K562 (cell line): ENCODE measurements around the gene DAP. TPM values are rescaled to one million over a fixed set of nuclear protein-coding genes. Genes with fewer than 3 reads are reported as not detected.

ENCODE experiments used
- ATAC-seq: fragments of 200-7000 bp; cut with Tn5 transposase; 3 replicates; pipeline ENCODE4 v1.9.1; 2020; ENCODE audit warnings: moderate library complexity
- BruUV-seq: library from RNA; stranded (reverse); fragments of 400-500 nt; replicated peaks from 2 replicates; lab custom pipeline; 2021; lab: Mats Ljungman, UMichigan
- CTCF ChIA-PET: fragments of 300-600 bp; formaldehyde crosslinking; extraction: SDS; loops from one replicate; lab custom pipeline; 2021; ENCODE audit warnings: low intra/inter-chr PET ratio; lab: Yijun Ruan, JAX
- POLR2A ChIA-PET: fragments of 300-600, 350-650 bp; sonication (Branson Sonifier 250); formaldehyde crosslinking; extraction: SDS; loops from one replicate; lab custom pipeline; 2021; ENCODE audit warnings: antibody characterized with exemption, inconsistent platforms; lab: Yijun Ruan, JAX
- DNase-seq, 4 experiments: peaks; one replicate each; pipeline versions ENCODE4 v3.0.0 to v3.0.0-alpha.2; 2011 to 2018; ENCODE audit warnings: low spot score in 3 of 4, mixed read lengths in 3 of 4; ENCODE audit errors: extremely low read depth in 1 of 4
- FAIRE-seq: peaks from 2 replicates; lab custom pipeline; 2011; peaks lifted over from hg19 to GRCh38; lab: Jason Lieb, UNC
- H2AFZ ChIP-seq: 2 replicates; pipeline ENCODE4 v1.6.0; 2011; ENCODE audit warnings: low read depth, low read length, control low read depth, inconsistent platforms
- H3K27ac ChIP-seq: fragments of 200-600 bp; 3 replicates; pipeline ENCODE4 v1.8.0; 2011; ENCODE audit warnings: low read depth, mild to moderate bottlenecking, control low read depth, inconsistent platforms, low read length, moderate library complexity, mixed read lengths; ENCODE audit errors: extremely low read depth
- H3K27me3 ChIP-seq, 2 experiments: fragments of 300-600 bp in 1 of 2; 2 replicates in 1 of 2; 3 replicates in 1 of 2; pipeline versions ENCODE4 v1.6.0 to v1.8.0; 2011; ENCODE audit warnings: inconsistent platforms in 2 of 2, low read length in 2 of 2, mild to moderate bottlenecking in 1 of 2, mixed read lengths in 1 of 2, moderate library complexity in 1 of 2; ENCODE audit not compliant: control insufficient read depth in 2 of 2, insufficient read depth in 2 of 2
- H3K36me3 ChIP-seq: fragments of 300-600 bp; 3 replicates; pipeline ENCODE4 v1.8.0; 2011; ENCODE audit warnings: mild to moderate bottlenecking, low read length, inconsistent platforms; ENCODE audit not compliant: control insufficient read depth, insufficient read depth
- H3K4me1 ChIP-seq, 2 experiments: fragments of 200-600 bp in 1 of 2; replicated peaks in 1 of 2; 2 replicates in 1 of 2; 3 replicates in 1 of 2; pipeline versions ENCODE4 v1.5.1 to v1.8.0; 2011; ENCODE audit warnings: inconsistent platforms in 2 of 2, low read length in 2 of 2, mild to moderate bottlenecking in 1 of 2, mixed read lengths in 1 of 2, moderate library complexity in 1 of 2; ENCODE audit not compliant: control insufficient read depth in 2 of 2, insufficient read depth in 2 of 2
- H3K4me2 ChIP-seq: 2 replicates; pipeline ENCODE4 v1.6.1; 2011; ENCODE audit warnings: low read length, control low read depth, inconsistent platforms, mixed read lengths; ENCODE audit not compliant: insufficient read depth
- H3K4me3 ChIP-seq: fragments of 200-600 bp; sonication (generic), shearing (Covaris generic); 2 replicates; pipeline ENCODE4 v1.5.1; 2016; ENCODE audit warnings: control low read depth, inconsistent platforms
- H3K79me2 ChIP-seq: fragments of 200-600 bp; 3 replicates; pipeline ENCODE4 v1.8.0; 2011; ENCODE audit warnings: low read length, inconsistent platforms; ENCODE audit not compliant: control insufficient read depth, insufficient read depth
- H3K9ac ChIP-seq, 2 experiments: 2 replicates each; pipeline versions ENCODE4 v1.6.0 to v1.6.1; 2011; ENCODE audit warnings: low read depth in 2 of 2, low read length in 2 of 2, control low read depth in 1 of 2, inconsistent platforms in 1 of 2, mild to moderate bottlenecking in 1 of 2, mixed read lengths in 1 of 2; ENCODE audit not compliant: insufficient read depth in 1 of 2
- H3K9me1 ChIP-seq: one replicate; pipeline ENCODE4 v1.6.0; 2011; ENCODE audit warnings: inconsistent platforms, mild to moderate bottlenecking, low read length, moderate library complexity; ENCODE audit not compliant: control insufficient read depth, insufficient read depth
- H3K9me3 ChIP-seq: replicated peaks from 2 replicates; pipeline ENCODE4 v1.5.1; 2011; ENCODE audit warnings: low read depth, low read length, inconsistent platforms; ENCODE audit not compliant: control insufficient read depth, insufficient read depth
- H4K20me1 ChIP-seq: replicated peaks from 2 replicates; pipeline ENCODE4 v1.6.1; 2011; ENCODE audit warnings: low read length, inconsistent platforms, mixed read lengths; ENCODE audit not compliant: control insufficient read depth, insufficient read depth
- ELF4 ChIP-seq: fragments of 450-650 bp; formaldehyde crosslinking; IDR thresholded peaks from 2 replicates; pipeline ENCODE4 v1.4.0; 2022; ENCODE audit warnings: missing genetic modification characterization
- GABPA ChIP-seq: fragments of 200-800 bp; sonication (Bioruptor generic); conservative IDR thresholded peaks from 2 replicates; pipeline ENCODE4 v1.6.1; 2016; ENCODE audit warnings: low read depth, missing genetic modification characterization, missing compliant biosample characterization
- ID3 ChIP-seq, 2 experiments: fragments of 250-450 bp in 1 of 2; fragments of 450-650 bp in 1 of 2; sonication (Bioruptor Pico) in 1 of 2; IDR thresholded peaks; 2 replicates each; pipeline versions ENCODE4 v1.6.1 to v1.8.0; 2016 to 2021; ENCODE audit warnings: mild to moderate bottlenecking in 2 of 2, moderate library complexity in 2 of 2, missing compliant biosample characterization in 1 of 2, missing genetic modification characterization in 1 of 2
- WGBS: fragments of 100-300 bp; shearing (Covaris generic); methylation state at CpG from one replicate; pipeline ENCODE4 v1.1.6; 2016; ENCODE audit warnings: low coverage, mixed read lengths; ENCODE audit not compliant: insufficient coverage; ENCODE audit errors: missing lambda C conversion rate; 5-methylcytosine and 5-hydroxymethylcytosine counted together
- in situ Hi-C: fragments of 300-500 bp; cut with MboI; formaldehyde crosslinking; loops from 4 replicates; pipeline ENCODE4 v1.15.0; 2018; ENCODE audit warnings: inconsistent platforms, mixed read lengths
- intact Hi-C: fragments of 100-400 bp; cut with micrococcal nuclease; formaldehyde crosslinking; loops from 2 replicates; pipeline ENCODE4 v1.14.2; 2022
- polyA plus RNA-seq, 8 experiments: library from polyadenylated mRNA; depleted of rRNA in 4 of 8; stranded (reverse) in 5 of 8; unstranded in 3 of 8; fragments of >200 nt; fragmentation: Nextera tagmentation in 2 of 8; fragmentation: Illumina TruSeq in 1 of 8; extraction: Ambion mirVana in 2 of 8; extraction: Trizol in 1 of 8; gene quantifications; 2 replicates each; pipeline versions ENCODE4 v1.2.1 to v1.2.3, GENCODE V29; 2011 to 2014; ENCODE audit warnings: inconsistent platforms in 1 of 8, missing spikeins in 1 of 8
- total RNA-seq, 7 experiments: library from RNA; depleted of rRNA in 6 of 7; stranded (reverse); fragments of >200 nt in 6 of 7; fragmentation: Illumina TruSeq in 2 of 7; extraction: Trizol in 2 of 7; gene quantifications; 2 replicates each; pipeline versions ENCODE4 v1.2.1 to v1.2.3, GENCODE V29; 2011 to 2021; ENCODE audit warnings: low replicate concordance in 1 of 7
- TF ChIP-seq, protein P1 (sequence below), 3 experiments: fragments of 200-800 bp in 1 of 3; sonication (Bioruptor generic) in 1 of 3; sonication (generic) in 1 of 3; formaldehyde crosslinking in 1 of 3; IDR thresholded peaks; 2 replicates each; pipeline versions ENCODE4 v1.6.1 to v1.8.0; 2016 to 2022; ENCODE audit warnings: mild to moderate bottlenecking in 2 of 3, missing compliant biosample characterization in 2 of 3, missing genetic modification characterization in 2 of 3, missing genetic modification reagents in 1 of 3
- TF ChIP-seq, protein P2 (sequence below): sonication (generic); formaldehyde crosslinking; IDR thresholded peaks from 2 replicates; pipeline ENCODE4 v1.8.0; 2022; ENCODE audit warnings: mild to moderate bottlenecking, missing genetic modification reagents

DAP gene
- total and polyA plus RNA-seq, 9 of the 15 experiments (the other 6 are each of a cell fraction or from before 2014, with no cell fraction given): 14.1 to 151 (median 34.5) TPM

GRCh38 chr5:10800852-10801251, 39.8 kb upstream of the DAP start:
- Histone ChIP-seq H2AFZ (no peak overlapping the region), H3K36me3 (no peaks in the 10 kb centered on the region), H3K9me1 (no peaks in the 10 kb centered on the region), H3K9ac (no peak overlapping the region), H3K4me2 (no peak overlapping the region), H3K4me1 (no peaks in the 10 kb centered on the region), H4K20me1 (no peaks in the 10 kb centered on the region), H3K4me3 (no peak overlapping the region), H3K27ac (no peak overlapping the region), H3K9me3 (no peaks in the 10 kb centered on the region), H3K79me2 (no peaks in the 10 kb centered on the region), H3K27me3 (peaks cover 20 to 21% of the 10 kb centered on the region in 2 experiments)
- BruUV-seq: no TSS peak
- 7% methylated on average over 3 of the region's 3 CpGs for WGBS
- no peak for FAIRE-seq
- intact Hi-C loops: loop anchor here (5.0 kb wide), 1 partner anchor 99 kb away; no protein-coding TSS in a partner anchor
- no peak for DNase-seq
- ATAC-seq: no peak
- CTCF ChIA-PET: no interaction called here
- TF ChIP-seq GABPA (tag) (no peak), ID3 (CRISPR knock-in tag; IDR thresholded peaks at IDR 0.05) (no peak), ID3 (tag; IDR thresholded peaks at IDR 0.05) (no peak), ELF4 (CRISPR knock-in tag) (no peak)
- TF ChIP-seq, protein P1, sequence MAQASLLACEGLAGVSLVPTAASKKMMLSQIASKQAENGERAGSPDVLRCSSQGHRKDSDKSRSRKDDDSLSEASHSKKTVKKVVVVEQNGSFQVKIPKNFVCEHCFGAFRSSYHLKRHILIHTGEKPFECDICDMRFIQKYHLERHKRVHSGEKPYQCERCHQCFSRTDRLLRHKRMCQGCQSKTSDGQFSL (CRISPR knock-in tag; IDR thresholded peaks at IDR 0.05): no peak
- TF ChIP-seq, protein P1 (tag; IDR thresholded peaks at IDR 0.05): no peak
- TF ChIP-seq, protein P2, sequence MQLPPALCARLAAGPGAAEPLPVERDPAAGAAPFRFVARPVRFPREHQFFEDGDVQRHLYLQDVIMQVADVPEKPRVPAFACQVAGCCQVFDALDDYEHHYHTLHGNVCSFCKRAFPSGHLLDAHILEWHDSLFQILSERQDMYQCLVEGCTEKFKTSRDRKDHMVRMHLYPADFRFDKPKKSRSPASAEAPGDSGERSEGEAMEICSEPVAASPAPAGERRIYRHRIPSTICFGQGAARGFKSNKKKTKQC (CRISPR knock-in tag): no peak
- TF ChIP-seq, all 486 proteins: peak for 0
- in situ Hi-C loops: no loop called here
- POLR2A ChIA-PET: no interaction called here
